SK-N-SH (cell line): Measurements from ENCODE around the gene CFAP126. TPM values are rescaled to one million over a fixed set of nuclear protein-coding genes. Genes with fewer than 3 reads are reported as not detected.

Source experiments
- CTCF ChIA-PET: fragments of 300-600, 350-600 bp; formaldehyde crosslinking; extraction: SDS; loops from one replicate; lab custom pipeline; 2021; lab: Yijun Ruan, JAX
- POLR2A ChIA-PET: fragments of 350-600 bp; sonication (Branson Sonifier 250); formaldehyde crosslinking; extraction: SDS; loops from one replicate; lab custom pipeline; 2020; ENCODE audit warnings: antibody characterized with exemption, inconsistent platforms; lab: Yijun Ruan, JAX
- DNase-seq: peaks from one replicate; pipeline ENCODE4 v3.0.0; 2012
- H2AFZ ChIP-seq: fragments of 200-600 bp; sonication (generic); 2 replicates; pipeline ENCODE4 v1.8.1; 2016; ENCODE audit warnings: antibody characterized with exemption, mild to moderate bottlenecking, low read depth
- H3F3A ChIP-seq: fragments of 200-600 bp; sonication (generic); replicated peaks from 2 replicates; pipeline ENCODE3; 2016; ENCODE audit warnings: antibody characterized with exemption, mild to moderate bottlenecking; ENCODE audit not compliant: insufficient read depth
- H3K27ac ChIP-seq, 2 experiments: fragments of 200-500 bp in 1 of 2; fragments of 200-600 bp in 1 of 2; sonication (Bioruptor generic) in 1 of 2; sonication (generic), shearing (Covaris generic) in 1 of 2; 2 replicates each; pipeline versions ENCODE4 v1.5.1 to v1.6.1; 2014 to 2016; ENCODE audit warnings: low read depth in 2 of 2, inconsistent platforms in 1 of 2, low read length in 1 of 2, mild to moderate bottlenecking in 1 of 2, mixed read lengths in 1 of 2
- H3K27me3 ChIP-seq: fragments of 200-600 bp; sonication (generic), shearing (Covaris generic); 2 replicates; pipeline ENCODE4 v1.6.1; 2016; ENCODE audit warnings: mixed run types; ENCODE audit not compliant: insufficient read depth
- H3K36me3 ChIP-seq, 2 experiments: fragments of 200-500 bp in 1 of 2; fragments of 200-600 bp in 1 of 2; sonication (Bioruptor generic) in 1 of 2; sonication (generic) in 1 of 2; replicated peaks in 1 of 2; 2 replicates each; pipeline versions ENCODE3 to v1.5.1; 2014 to 2016; ENCODE audit warnings: low read length in 1 of 2, mild to moderate bottlenecking in 1 of 2; ENCODE audit not compliant: insufficient read depth in 2 of 2, control insufficient read depth in 1 of 2
- H3K4me1 ChIP-seq, 2 experiments: fragments of 200-500 bp in 1 of 2; fragments of 200-600 bp in 1 of 2; sonication (Bioruptor generic) in 1 of 2; sonication (generic), shearing (Covaris generic) in 1 of 2; 2 replicates each; pipeline versions ENCODE4 v1.5.1 to v1.6.1; 2014 to 2016; ENCODE audit warnings: low read depth in 1 of 2, low read length in 1 of 2, mixed run types in 1 of 2; ENCODE audit not compliant: insufficient read depth in 2 of 2, control insufficient read depth in 1 of 2
- H3K4me2 ChIP-seq: fragments of 200-600 bp; sonication (generic), shearing (Covaris generic); 2 replicates; pipeline ENCODE4 v1.6.1; 2017; ENCODE audit warnings: mixed run types
- H3K4me3 ChIP-seq, 2 experiments: fragments of 200-500 bp in 1 of 2; fragments of 200-600 bp in 1 of 2; sonication (Bioruptor generic) in 1 of 2; sonication (generic), shearing (Covaris generic) in 1 of 2; 2 replicates each; pipeline versions ENCODE4 v1.5.1 to v1.8.1; 2014 to 2016; ENCODE audit warnings: low read depth in 2 of 2, inconsistent platforms in 1 of 2, low read length in 1 of 2, mild to moderate bottlenecking in 1 of 2, mixed read lengths in 1 of 2, moderate library complexity in 1 of 2
- H3K79me2 ChIP-seq: fragments of 200-600 bp; sonication (generic); 2 replicates; pipeline ENCODE4 v1.8.1; 2017; ENCODE audit warnings: mild to moderate bottlenecking; ENCODE audit not compliant: insufficient read depth
- H3K9ac ChIP-seq: fragments of 200-600 bp; sonication (generic); 2 replicates; pipeline ENCODE4 v1.6.1; 2017; ENCODE audit warnings: mixed run types
- H3K9me2 ChIP-seq: fragments of 200-600 bp; sonication (generic); 2 replicates; pipeline ENCODE4 v1.6.1; 2017; ENCODE audit warnings: mixed run types
- H3K9me3 ChIP-seq: fragments of 200-600 bp; sonication (generic); 2 replicates; pipeline ENCODE4 v1.6.1; 2017; ENCODE audit warnings: mixed run types, mild to moderate bottlenecking, moderate library complexity
- H4K20me1 ChIP-seq: fragments of 200-600 bp; sonication (generic); 2 replicates; pipeline ENCODE4 v1.6.1; 2017; ENCODE audit warnings: mild to moderate bottlenecking, mixed run types; ENCODE audit not compliant: insufficient read depth
- EZH2phosphoT487 ChIP-seq: fragments of 200-600 bp; sonication (generic); IDR thresholded peaks from 2 replicates; pipeline ENCODE4 v1.6.1; 2017; ENCODE audit warnings: low read depth, mixed run types, mild to moderate bottlenecking, antibody characterized with exemption, moderate library complexity, borderline replicate concordance
- JUND ChIP-seq: IDR thresholded peaks from 2 replicates; pipeline ENCODE4 v1.4.0; 2012
- MXI1 ChIP-seq: IDR thresholded peaks from 2 replicates; pipeline ENCODE4 v1.6.1; 2012; ENCODE audit warnings: mild to moderate bottlenecking, low read depth, low read length, improper control_type of control experiment
- NRF1 ChIP-seq: IDR thresholded peaks from 2 replicates; pipeline ENCODE4 v1.6.1; 2012; ENCODE audit warnings: low read depth, mild to moderate bottlenecking, low read length
- RAD21 ChIP-seq: IDR thresholded peaks from 2 replicates; pipeline ENCODE4 v1.6.1; 2012; ENCODE audit warnings: mild to moderate bottlenecking, low read length
- RCOR1 ChIP-seq: fragments of 150-350 bp; IDR thresholded peaks from 2 replicates; pipeline ENCODE4 v1.6.1; 2017; ENCODE audit warnings: antibody characterized with exemption, low read length
- RFX5 ChIP-seq: IDR thresholded peaks from 2 replicates; pipeline ENCODE4 v1.6.1; 2012; ENCODE audit warnings: mild to moderate bottlenecking, improper control_type of control experiment, low read length
- SMC3 ChIP-seq: IDR thresholded peaks from 2 replicates; pipeline ENCODE4 v1.6.1; 2012; ENCODE audit warnings: low read depth, low read length, improper control_type of control experiment
- TCF12 ChIP-seq: IDR thresholded peaks from 2 replicates; pipeline ENCODE4 v1.4.0; 2012
- YY1 ChIP-seq: IDR thresholded peaks from 2 replicates; pipeline ENCODE4 v1.4.0; 2012; ENCODE audit warnings: low read depth, mild to moderate bottlenecking
- WGBS: methylation state at CpG from one replicate; pipeline ENCODE4 v1.1.6; 2017; ENCODE audit warnings: low lambda C conversion rate; 5-methylcytosine and 5-hydroxymethylcytosine counted together
- polyA plus RNA-seq, 3 experiments: library from polyadenylated mRNA; depleted of rRNA; stranded (reverse); fragments of >200 nt; gene quantifications; 2 replicates each; pipeline ENCODE4 v1.2.3, GENCODE V29; 2012
- TF ChIP-seq, protein P1 (sequence below): fragments of 200-600 bp; sonication (generic); IDR thresholded peaks from 2 replicates; pipeline ENCODE4 v1.6.1; 2017; ENCODE audit warnings: antibody characterized with exemption, mild to moderate bottlenecking, moderate library complexity
- TF ChIP-seq, protein P2 (sequence below): IDR thresholded peaks from 2 replicates; pipeline ENCODE4 v1.4.0; 2012; ENCODE audit warnings: low read depth

Gene CFAP126
- polyA plus RNA-seq, 1 of the 3 experiments (the other 2 are of a cell fraction), result not detected

GRCh38 chr1:161388639-161389038 is 21.0 kb upstream of the CFAP126 start:
- Histone ChIP-seq H3K9me2 (no peaks in the 10 kb centered on the region), H3K9ac (no peak overlapping the region), H3K79me2 (no peaks in the 10 kb centered on the region), H3K27ac (no peak overlapping the region), H4K20me1 (no peaks in the 10 kb centered on the region), H2AFZ (no peak overlapping the region), H3K9me3 (no peaks in the 10 kb centered on the region), H3K4me1 (peaks cover 0 to 5% of the 10 kb centered on the region in 2 experiments; a peak in 2 of 4 replicates), H3K4me3 (no peak overlapping the region), H3F3A (peaks cover under 1% of the 10 kb centered on the region), H3K36me3 (no peaks in the 10 kb centered on the region), H3K4me2 (no peak overlapping the region), H3K27me3 (no peaks in the 10 kb centered on the region)
- POLR2A ChIA-PET, result interaction anchor here (2.0 kb wide), 1 partner anchor 186 kb away, joined by 10 read pairs; the partner anchor contains the start of gene NDUFS2
- WGBS, result 90% methylated on average over 3 of the region's 3 CpGs
- CTCF ChIA-PET, result interaction anchor here (1.0 to 2.0 kb wide), 2 partner anchors 162 to 223 kb away, joined by 3 to 10 read pairs; partner anchors contain the start of gene TOMM40L
- no peak for DNase-seq
- no peak for TF ChIP-seq RCOR1
- no peak for TF ChIP-seq JUND
- no peak for TF ChIP-seq RFX5
- no peak for TF ChIP-seq NRF1
- no peak for TF ChIP-seq EZH2phosphoT487
- no peak for TF ChIP-seq MXI1

DNA sequence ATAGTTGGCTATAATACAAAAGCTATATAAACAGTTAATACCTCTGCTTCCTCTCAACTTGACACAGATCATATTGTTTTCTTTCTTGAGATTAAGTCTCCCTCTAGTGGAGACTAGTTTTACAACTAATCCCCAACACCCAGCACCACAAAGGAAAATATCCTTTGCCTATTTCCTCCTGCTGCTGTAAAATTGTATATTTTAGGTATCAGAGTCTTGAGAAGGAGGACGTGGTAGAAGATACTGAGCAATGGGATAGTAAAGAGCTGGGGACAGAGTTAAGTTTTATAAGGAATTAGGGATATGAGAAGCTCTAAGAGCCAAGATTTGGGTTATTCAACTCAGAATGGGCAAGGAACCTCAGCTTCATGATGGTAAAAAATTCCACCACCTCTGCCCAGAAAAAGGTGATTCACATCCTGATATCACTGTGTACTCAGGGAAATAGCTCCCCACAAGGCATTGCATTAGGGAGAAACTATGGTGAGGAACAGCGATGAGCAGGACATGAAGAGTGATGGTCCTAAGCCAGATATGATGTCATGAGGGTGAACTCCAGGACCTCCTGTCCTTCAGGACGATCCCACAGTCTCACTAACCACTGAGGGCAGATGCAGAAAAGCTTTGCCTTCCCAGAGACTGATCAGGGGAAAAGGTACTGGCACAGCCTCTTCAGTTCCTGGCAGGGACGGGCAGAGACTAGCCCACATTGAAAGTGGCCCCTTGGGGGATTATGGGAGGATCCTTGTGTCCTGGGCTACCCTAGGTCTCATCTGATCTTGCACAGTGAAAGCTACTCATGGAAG is 14.7 kb upstream of the CFAP126 start:
- H2AFZ ChIP-seq, result peak overlapping the region; percentile 90
- no peaks in the 10 kb centered on the region for H4K20me1 ChIP-seq
- no peaks in the 10 kb centered on the region for H3K9me2 ChIP-seq
- H3K9me3 ChIP-seq, result no peaks in the 10 kb centered on the region
- no peaks in the 10 kb centered on the region for H3K36me3 ChIP-seq
- DNase-seq, result peak; percentile 60
- ChIA-PET CTCF (interaction anchor here (0.6 to 6.6 kb wide), 45 partner anchors 8 to 311 kb away, joined by 3 to 78 read pairs (median 6); partner anchors contain the start of genes APOA2, CFAP126, FCER1G and NDUFS2), POLR2A (no interaction called here)
- no peaks in the 10 kb centered on the region for H3K27me3 ChIP-seq
- H3K4me1 ChIP-seq, result no peaks in the 10 kb centered on the region; a peak in 1 of 4 replicates
- H3K4me2 ChIP-seq, result peak overlapping the region; percentile 58
- no peaks in the 10 kb centered on the region for H3K79me2 ChIP-seq
- peaks cover 23% of the 10 kb centered on the region for H3F3A ChIP-seq
- H3K4me3 ChIP-seq, result peak overlapping the region in 1 of 2 experiments; percentile 34; a peak in 2 of 4 replicates
- H3K9ac ChIP-seq, result peak overlapping the region; percentile 46
- WGBS, result 24% methylated on average over 4 of the region's 4 CpGs
- peak; percentile 56 for TF ChIP-seq SMC3
- TF ChIP-seq, protein P1, sequence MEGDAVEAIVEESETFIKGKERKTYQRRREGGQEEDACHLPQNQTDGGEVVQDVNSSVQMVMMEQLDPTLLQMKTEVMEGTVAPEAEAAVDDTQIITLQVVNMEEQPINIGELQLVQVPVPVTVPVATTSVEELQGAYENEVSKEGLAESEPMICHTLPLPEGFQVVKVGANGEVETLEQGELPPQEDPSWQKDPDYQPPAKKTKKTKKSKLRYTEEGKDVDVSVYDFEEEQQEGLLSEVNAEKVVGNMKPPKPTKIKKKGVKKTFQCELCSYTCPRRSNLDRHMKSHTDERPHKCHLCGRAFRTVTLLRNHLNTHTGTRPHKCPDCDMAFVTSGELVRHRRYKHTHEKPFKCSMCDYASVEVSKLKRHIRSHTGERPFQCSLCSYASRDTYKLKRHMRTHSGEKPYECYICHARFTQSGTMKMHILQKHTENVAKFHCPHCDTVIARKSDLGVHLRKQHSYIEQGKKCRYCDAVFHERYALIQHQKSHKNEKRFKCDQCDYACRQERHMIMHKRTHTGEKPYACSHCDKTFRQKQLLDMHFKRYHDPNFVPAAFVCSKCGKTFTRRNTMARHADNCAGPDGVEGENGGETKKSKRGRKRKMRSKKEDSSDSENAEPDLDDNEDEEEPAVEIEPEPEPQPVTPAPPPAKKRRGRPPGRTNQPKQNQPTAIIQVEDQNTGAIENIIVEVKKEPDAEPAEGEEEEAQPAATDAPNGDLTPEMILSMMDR, result peak; percentile 81
- no peak for TF ChIP-seq YY1
- peak; percentile 17; the same call in 1 of the 2 replicates for TF ChIP-seq TCF12
- peak; percentile 78 for TF ChIP-seq RAD21
- no peak for TF ChIP-seq NRF1
- TF ChIP-seq, protein P2, sequence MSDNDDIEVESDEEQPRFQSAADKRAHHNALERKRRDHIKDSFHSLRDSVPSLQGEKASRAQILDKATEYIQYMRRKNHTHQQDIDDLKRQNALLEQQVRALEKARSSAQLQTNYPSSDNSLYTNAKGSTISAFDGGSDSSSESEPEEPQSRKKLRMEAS, result no peak
- peak overlapping the region in 1 of 2 experiments; percentile 72; a peak in 2 of 4 replicates for H3K27ac ChIP-seq
